ENCODE data around the gene ABCC6. TPM values are rescaled to one million over a fixed set of nuclear protein-coding genes. Genes with fewer than 3 reads are reported as not detected.

The ABCC6 gene
- total RNA-seq, 1 donor from 2014 or later: 0.53 TPM

GRCh38 chr16:16133943-16134604, 89.2 kb downstream of the ABCC6 start:
- intact Hi-C loops (cut with DNase I): loop anchor here (5.0 kb wide), 1 partner anchor 197 kb away; no protein-coding TSS in a partner anchor
- no peak for DNase-seq (ENCODE audit: low spot score in 2 of 2)
- Histone ChIP-seq H3K4me3 (no peak overlapping the region), H3K4me1 (no peaks in the 10 kb centered on the region), H3K27ac (no peak overlapping the region), H3K36me3 (peaks cover 76 to 90% of the 10 kb centered on the region in 2 donors), H3K9me3 (no peaks in the 10 kb centered on the region), H3K27me3 (no peaks in the 10 kb centered on the region)
- TF ChIP-seq, protein P1, sequence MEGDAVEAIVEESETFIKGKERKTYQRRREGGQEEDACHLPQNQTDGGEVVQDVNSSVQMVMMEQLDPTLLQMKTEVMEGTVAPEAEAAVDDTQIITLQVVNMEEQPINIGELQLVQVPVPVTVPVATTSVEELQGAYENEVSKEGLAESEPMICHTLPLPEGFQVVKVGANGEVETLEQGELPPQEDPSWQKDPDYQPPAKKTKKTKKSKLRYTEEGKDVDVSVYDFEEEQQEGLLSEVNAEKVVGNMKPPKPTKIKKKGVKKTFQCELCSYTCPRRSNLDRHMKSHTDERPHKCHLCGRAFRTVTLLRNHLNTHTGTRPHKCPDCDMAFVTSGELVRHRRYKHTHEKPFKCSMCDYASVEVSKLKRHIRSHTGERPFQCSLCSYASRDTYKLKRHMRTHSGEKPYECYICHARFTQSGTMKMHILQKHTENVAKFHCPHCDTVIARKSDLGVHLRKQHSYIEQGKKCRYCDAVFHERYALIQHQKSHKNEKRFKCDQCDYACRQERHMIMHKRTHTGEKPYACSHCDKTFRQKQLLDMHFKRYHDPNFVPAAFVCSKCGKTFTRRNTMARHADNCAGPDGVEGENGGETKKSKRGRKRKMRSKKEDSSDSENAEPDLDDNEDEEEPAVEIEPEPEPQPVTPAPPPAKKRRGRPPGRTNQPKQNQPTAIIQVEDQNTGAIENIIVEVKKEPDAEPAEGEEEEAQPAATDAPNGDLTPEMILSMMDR (IDR thresholded peaks at IDR 0.05): no peak

DNA sequence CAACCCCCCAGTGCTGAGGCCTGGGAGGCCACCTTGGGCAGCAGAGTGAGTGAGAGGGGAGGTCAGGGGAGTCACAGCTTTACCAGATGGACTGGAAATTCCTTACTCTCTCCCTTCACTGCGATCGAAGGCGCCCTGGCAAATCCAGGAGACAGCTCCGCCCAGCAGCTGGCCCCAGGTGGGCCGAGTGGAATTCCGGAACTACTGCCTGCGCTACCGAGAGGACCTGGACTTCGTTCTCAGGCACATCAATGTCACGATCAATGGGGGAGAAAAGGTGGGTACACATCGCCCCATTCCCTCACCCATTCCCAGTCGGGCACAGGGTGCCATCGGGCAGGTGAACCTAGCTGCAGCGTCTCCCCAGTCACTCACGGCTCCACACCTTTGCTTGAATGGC, 91.6 kb downstream of the ABCC6 start:
- Histone ChIP-seq H3K9me3 (no peaks in the 10 kb centered on the region), H3K4me1 (no peaks in the 10 kb centered on the region), H3K4me3 (no peak overlapping the region), H3K36me3 (peaks cover 64 to 74% of the 10 kb centered on the region in 2 donors), H3K27ac (no peak overlapping the region), H3K27me3 (no peaks in the 10 kb centered on the region)
- TF ChIP-seq, protein P1 (IDR thresholded peaks at IDR 0.05): no peak
- intact Hi-C loops (cut with DNase I): loop anchor here (5.0 kb wide), 1 partner anchor 194 kb away; no protein-coding TSS in a partner anchor
- DNase-seq (ENCODE audit: low spot score in 2 of 2): no peak

DNA sequence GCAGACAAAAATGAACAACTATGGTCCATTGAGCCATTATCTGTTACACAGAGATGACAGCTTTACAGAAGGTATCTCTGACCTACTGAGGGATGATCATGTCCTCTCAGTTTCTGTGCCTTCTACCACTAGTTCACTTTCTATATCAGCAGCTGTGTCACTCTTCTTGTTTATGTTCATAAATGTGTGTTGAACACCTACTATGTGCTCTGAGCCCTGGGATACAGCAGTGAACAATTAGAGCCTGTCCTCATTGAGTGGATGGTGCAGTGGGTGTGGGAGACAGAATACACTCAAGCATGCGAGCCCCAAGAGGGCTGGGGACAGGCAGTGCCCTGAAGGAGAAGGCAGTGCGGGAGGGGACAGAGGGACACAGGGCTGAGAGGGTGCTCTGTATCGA, 92.1 kb downstream of the ABCC6 start:
- DNase-seq (ENCODE audit: low spot score in 2 of 2): no peak
- intact Hi-C loops (cut with DNase I): loop anchor here (5.0 kb wide), 1 partner anchor 194 kb away; no protein-coding TSS in a partner anchor
- H3K36me3 ChIP-seq: peaks cover 59 to 72% of the 10 kb centered on the region in 2 donors

DNA sequence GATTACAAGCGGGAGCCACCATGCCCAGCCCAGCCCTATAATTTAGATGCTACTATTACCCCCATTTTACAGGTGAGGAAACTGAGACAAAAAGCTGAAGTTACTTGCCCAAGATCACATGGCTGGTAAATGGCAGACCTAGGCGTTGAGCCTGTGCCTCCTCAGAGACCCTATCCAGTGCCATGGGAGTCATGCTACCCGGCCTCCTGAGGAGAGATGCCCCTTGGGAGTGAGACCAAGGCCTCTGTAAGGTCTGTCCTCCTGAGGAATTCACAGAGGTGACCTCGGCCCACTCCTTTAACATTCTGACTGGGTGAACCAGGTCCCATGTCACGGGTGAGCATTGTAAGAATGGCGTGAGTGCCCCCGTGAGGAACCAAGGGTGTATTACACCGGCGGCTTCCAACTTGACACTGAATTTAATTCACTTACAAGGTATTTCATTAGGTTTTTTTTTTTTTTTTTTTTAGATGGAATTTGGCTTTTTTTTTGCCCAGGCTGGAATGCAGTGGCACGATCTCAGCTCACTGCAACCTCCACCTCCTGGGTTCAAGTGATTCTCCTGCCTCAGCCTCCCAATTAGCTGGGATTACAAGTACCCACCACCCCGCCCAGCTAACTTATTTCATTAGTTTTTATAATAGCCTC, 95.7 kb downstream of the ABCC6 start:
- no peaks in the 10 kb centered on the region for H3K27me3 ChIP-seq
- peaks cover 7 to 8% of the 10 kb centered on the region in 2 donors for H3K9me3 ChIP-seq
- peaks cover 41 to 61% of the 10 kb centered on the region in 2 donors for H3K36me3 ChIP-seq
- peak overlapping the region; percentile 32 to 62 for H3K27ac ChIP-seq
- peak in 1 of 2 donors; percentile 86 for DNase-seq (ENCODE audit: low spot score in 2 of 2)
- H3K4me3 ChIP-seq: no peak overlapping the region
- TF ChIP-seq, protein P1 (IDR thresholded peaks at IDR 0.05): peak; percentile 86 to 91 (median 88)
- intact Hi-C loops (cut with DNase I): loop anchor here (1.0 to 10.0 kb wide), 2 partner anchors 253 to 363 kb away; no protein-coding TSS in a partner anchor
- H3K4me1 ChIP-seq: no peaks in the 10 kb centered on the region

More for the DNA sequence above, 92.1 kb downstream of the ABCC6 start:
- H3K27ac ChIP-seq: no peak overlapping the region
- TF ChIP-seq, protein P1 (IDR thresholded peaks at IDR 0.05): no peak
- no peaks in the 10 kb centered on the region for H3K4me1 ChIP-seq
- no peaks in the 10 kb centered on the region for H3K9me3 ChIP-seq
- H3K4me3 ChIP-seq: no peak overlapping the region
- no peaks in the 10 kb centered on the region for H3K27me3 ChIP-seq

- no peak for DNase-seq (ENCODE audit: low spot score in 2 of 2)
- Histone ChIP-seq H3K36me3 (peaks cover 44 to 63% of the 10 kb centered on the region in 2 donors), H3K27ac (peak overlapping the region in 1 of 2 donors; percentile 32), H3K4me1 (no peaks in the 10 kb centered on the region), H3K4me3 (no peak overlapping the region), H3K27me3 (no peaks in the 10 kb centered on the region), H3K9me3 (peaks cover 7 to 8% of the 10 kb centered on the region in 2 donors)
- intact Hi-C loops (cut with DNase I): loop anchor here (1.0 to 10.0 kb wide), 2 partner anchors 253 to 362 kb away; no protein-coding TSS in a partner anchor
- TF ChIP-seq, protein P1 (IDR thresholded peaks at IDR 0.05): no peak
Measured at GRCh38 chr16:16126896-16127295, 96.4 kb downstream of the ABCC6 start.
